Body of pancreas (tissue), 4 donors: Measurements from ENCODE around the gene TEX2. TPM values are rescaled to one million over a fixed set of nuclear protein-coding genes. Genes with fewer than 3 reads are reported as not detected.

Experiments
- ATAC-seq: fragments of 150-250 bp; one replicate; pipeline ENCODE4 v1.9.1; 2016
- DNase-seq, 4 donors: peaks; one replicate each; pipeline ENCODE4 v3.0.0-alpha.2; 2019
- H3K27ac ChIP-seq, 4 donors: fragments of 200-600 bp; sonication (generic); 1 replicate in 3 of 4; 2 replicates in 1 of 4; pipeline versions ENCODE4 v1.5.1 to v1.6.1; 2016 to 2019; ENCODE audit warnings: mild to moderate bottlenecking in 1 of 4, mixed read lengths in 1 of 4, moderate library complexity in 1 of 4
- H3K27me3 ChIP-seq, 2 donors: fragments of 200-600 bp; sonication (generic); one replicate each; pipeline ENCODE4 v1.6.0; 2016; ENCODE audit warnings: mild to moderate bottlenecking in 1 of 2
- H3K36me3 ChIP-seq, 2 donors: fragments of 200-600 bp; sonication (generic); replicated peaks in 1 of 2; 2 replicates each; pipeline ENCODE4 v1.5.1; 2016; ENCODE audit warnings: low read depth in 2 of 2; ENCODE audit not compliant: insufficient read depth in 1 of 2
- H3K4me1 ChIP-seq: fragments of 200-600 bp; sonication (generic); one replicate; pipeline ENCODE4 v1.6.0; 2016
- H3K4me3 ChIP-seq, 2 donors: fragments of 200-600 bp; sonication (generic); 1 replicate in 1 of 2; 2 replicates in 1 of 2; pipeline ENCODE4 v1.5.1; 2016 to 2019
- H3K9me3 ChIP-seq, 3 donors: fragments of 200-600 bp; sonication (generic); 1 replicate in 2 of 3; 2 replicates in 1 of 3; pipeline ENCODE4 v1.5.1; 2016
- CTCF ChIP-seq, 7 experiments: fragments of 450-650 bp in 4 of 7; fragments of 200-600 bp in 3 of 7; sonication (generic) in 3 of 7; IDR thresholded peaks; one replicate each; pipeline ENCODE4 v1.5.1; 2016 to 2019; ENCODE audit warnings: antibody characterized with exemption in 7 of 7
- POLR2A ChIP-seq, 3 donors: fragments of 450-650 bp; IDR thresholded peaks; one replicate each; pipeline ENCODE4 v1.6.1; 2016; ENCODE audit warnings: antibody characterized with exemption in 3 of 3, mild to moderate bottlenecking in 2 of 3
- WGBS, 2 donors: methylation state at CpG; one replicate each; pipeline ENCODE4 v1.1.5; 2017; 5-methylcytosine and 5-hydroxymethylcytosine counted together
- intact Hi-C: fragments of 100-400 bp; cut with DNase I; formaldehyde crosslinking; loops from one replicate; pipeline ENCODE4 v1.15.1; 2023
- total RNA-seq, 2 donors: library from RNA; depleted of rRNA; stranded (reverse); fragments of >200 nt; gene quantifications; one replicate each; pipeline ENCODE4 v1.1.0, GENCODE V29; 2016

The TEX2 gene
- total RNA-seq, 2 donors from 2014 or later = 36.1 to 82.1 TPM

- intact Hi-C loops = no loop called here
- TF ChIP-seq POLR2A (IDR thresholded peaks at IDR 0.05) (no peak), CTCF (IDR thresholded peaks at IDR 0.05) (no peak)
- peaks cover 98% of the 10 kb centered on the region for H3K4me1 ChIP-seq
- WGBS, 2 donors = 66 to 79% methylated on average over 3 of the region's 3 CpGs
- DNase-seq (no peak), ATAC-seq (no peak)
- no peaks in the 10 kb centered on the region for H3K27me3 ChIP-seq
- H3K36me3 ChIP-seq = no peaks in the 10 kb centered on the region
- no peak overlapping the region for H3K4me3 ChIP-seq
- peak overlapping the region; percentile 63 to 93 (median 72) for H3K27ac ChIP-seq
- no peaks in the 10 kb centered on the region for H3K9me3 ChIP-seq
Observed at GRCh38 chr17:64153565-64154312, 109.3 kb downstream of the TEX2 start.

- TF ChIP-seq POLR2A (IDR thresholded peaks at IDR 0.05) = peak in 1 of 3 donors; percentile 21
- TF ChIP-seq CTCF (IDR thresholded peaks at IDR 0.05) = peak in 2 of 7 experiments; percentile 9 to 13
- no peaks in the 10 kb centered on the region for H3K36me3 ChIP-seq
- WGBS, 2 donors = 46 to 49% methylated on average over 7 of the region's 7 CpGs
- H3K9me3 ChIP-seq = no peaks in the 10 kb centered on the region
- H3K27ac ChIP-seq = peak overlapping the region; percentile 63 to 93 (median 72)
- H3K27me3 ChIP-seq = no peaks in the 10 kb centered on the region
- DNase-seq (peak in 2 of 4 donors; percentile 17 to 48), ATAC-seq (peak; percentile 10)
- intact Hi-C loops = no loop called here
- no peak overlapping the region for H3K4me3 ChIP-seq
- peaks cover 98% of the 10 kb centered on the region for H3K4me1 ChIP-seq
Observed at GRCh38 chr17:64152428-64153125, 110.5 kb downstream of the TEX2 start.

- 88 to 100% methylated on average over 1 of the region's 1 CpG for WGBS, 2 donors
- ATAC-seq = no peak
- H3K9me3 ChIP-seq = no peaks in the 10 kb centered on the region
- no peak for DNase-seq
- intact Hi-C loops = no loop called here
- TF ChIP-seq POLR2A (IDR thresholded peaks at IDR 0.05) (no peak), CTCF (IDR thresholded peaks at IDR 0.05) (no peak)
- peaks cover 93% of the 10 kb centered on the region for H3K4me1 ChIP-seq
- H3K27me3 ChIP-seq = no peaks in the 10 kb centered on the region
- H3K27ac ChIP-seq = peak overlapping the region; percentile 28 to 94 (median 76)
- no peak overlapping the region for H3K4me3 ChIP-seq
- no peaks in the 10 kb centered on the region for H3K36me3 ChIP-seq
Observed at GRCh38 chr17:64151016-64151368, 112.1 kb downstream of the TEX2 start.

- ATAC-seq (peak; percentile 73), DNase-seq (peak; percentile 86 to 95 (median 88))
- no peak overlapping the region for H3K4me3 ChIP-seq
- no peaks in the 10 kb centered on the region for H3K9me3 ChIP-seq
- H3K36me3 ChIP-seq = no peaks in the 10 kb centered on the region
- H3K4me1 ChIP-seq = peaks cover 87% of the 10 kb centered on the region
- no peaks in the 10 kb centered on the region for H3K27me3 ChIP-seq
- peak overlapping the region; percentile 28 to 94 (median 76) for H3K27ac ChIP-seq
- intact Hi-C loops = no loop called here
- 29 to 40% methylated on average over 5 of the region's 5 CpGs for WGBS, 2 donors
- TF ChIP-seq CTCF (IDR thresholded peaks at IDR 0.05) = no peak
- peak in 2 of 3 donors; percentile 22 to 33 for TF ChIP-seq POLR2A (IDR thresholded peaks at IDR 0.05)
Observed at GRCh38 chr17:64150237-64151015, 112.6 kb downstream of the TEX2 start.
